HL-60 (cell line): ENCODE results near the gene DIMT1.
A peak's percentile ranks its signal among the peaks of the same experiment; 100 is the strongest.

Experiments used
- DNase-seq, 2 experiments: peaks; one replicate each; pipeline ENCODE4 v3.0.0-alpha.2; 2010 to 2020; ENCODE audit warnings: low read depth in 1 of 2, low spot score in 1 of 2
- H3K27ac ChIP-seq: fragments of 250-450 bp; sonication (Bioruptor Pico); replicated peaks from 2 replicates; pipeline ENCODE4 v1.5.1; 2020; ENCODE audit warnings: mild to moderate bottlenecking, moderate library complexity
- H3K27me3 ChIP-seq: fragments of 250-450 bp; sonication (Bioruptor Pico); 2 replicates; pipeline ENCODE4 v1.5.1; 2021; ENCODE audit warnings: mild to moderate bottlenecking, moderate library complexity; ENCODE audit not compliant: insufficient read depth, poor library complexity, severe bottlenecking
- H3K4me3 ChIP-seq: replicated peaks from 2 replicates; pipeline ENCODE4 v1.5.1; 2011; ENCODE audit warnings: mild to moderate bottlenecking, control low read depth, low read length; ENCODE audit not compliant: insufficient read depth
- CTCF ChIP-seq: IDR thresholded peaks from one replicate; pipeline ENCODE4 v1.5.1; 2011; ENCODE audit warnings: low read length, control low read depth, inconsistent platforms; ENCODE audit not compliant: insufficient read depth
- GABPA ChIP-seq: IDR thresholded peaks from 2 replicates; pipeline ENCODE4 v1.6.1; 2012; ENCODE audit warnings: low read depth
- POLR2AphosphoS5 ChIP-seq: IDR thresholded peaks from 2 replicates; pipeline ENCODE4 v1.6.1; 2012; ENCODE audit warnings: low read depth
- REST ChIP-seq: IDR thresholded peaks from 2 replicates; pipeline ENCODE4 v1.6.1; 2012; ENCODE audit warnings: low read depth; ENCODE audit not compliant: insufficient replicate concordance
- SPI1 ChIP-seq: IDR thresholded peaks from 2 replicates; pipeline ENCODE4 v1.6.1; 2012; ENCODE audit warnings: low read depth, mild to moderate bottlenecking, borderline replicate concordance

Gene DIMT1

GRCh38 chr5:62432621-62433064 is 28.9 kb upstream of the DIMT1 start:
- peak in 1 of 2 experiments; percentile 32 for DNase-seq
- Histone ChIP-seq H3K27ac (peak overlapping the region; percentile 84), H3K4me3 (no peak overlapping the region), H3K27me3 (no peaks in the 10 kb centered on the region)
- TF ChIP-seq POLR2AphosphoS5 (no peak), REST (no peak), GABPA (no peak), CTCF (no peak)

GRCh38 chr5:62431735-62432620 is 28.3 kb upstream of the DIMT1 start:
- TF ChIP-seq REST, result no peak
- no peak for TF ChIP-seq CTCF
- no peak for TF ChIP-seq GABPA
- no peak for TF ChIP-seq POLR2AphosphoS5
- TF ChIP-seq SPI1, result no peak
- Histone ChIP-seq H3K27ac (peak overlapping the region; percentile 84), H3K4me3 (no peak overlapping the region), H3K27me3 (no peaks in the 10 kb centered on the region)
- peak in 1 of 2 experiments; percentile 65 for DNase-seq

- Histone ChIP-seq H3K27me3 (no peaks in the 10 kb centered on the region), H3K4me3 (no peak overlapping the region), H3K27ac (no peak overlapping the region)
- DNase-seq, result no peak
- TF ChIP-seq SPI1, result no peak
- no peak for TF ChIP-seq POLR2AphosphoS5
- TF ChIP-seq REST, result no peak
- no peak for TF ChIP-seq CTCF
- TF ChIP-seq GABPA, result no peak
These were observed 21.1 kb upstream of the DIMT1 start for GRCh38 chr5:62424763-62425162.
